ENCODE data around the gene ERN1.

Gene ERN1

GRCh38 chr17:64096037-64096436 lies 33.9 kb downstream of the ERN1 start:
- Histone ChIP-seq H3K27me3 (replicated peaks; ENCODE audit: control insufficient read depth, insufficient read depth, low read length, poor library complexity, severe bottlenecking) (no peaks in the 10 kb centered on the region), H3K9me3 (ENCODE audit: control insufficient read depth, low read length) (no peaks in the 10 kb centered on the region), H3K36me3 (ENCODE audit: control insufficient read depth, insufficient read depth, low read length) (peaks cover 24% of the 10 kb centered on the region), H3K27ac (ENCODE audit: insufficient read depth, low read length, poor library complexity, severe bottlenecking) (no peak overlapping the region), H3K4me1 (ENCODE audit: control insufficient read depth, insufficient read depth, low read length, poor library complexity, severe bottlenecking) (peaks cover 20% of the 10 kb centered on the region), H3K4me3 (ENCODE audit: insufficient read depth, low read depth, low read length, poor library complexity, severe bottlenecking) (no peak overlapping the region)
- DNase-seq, result no peak

- peaks cover 28% of the 10 kb centered on the region for H3K4me1 ChIP-seq (ENCODE audit: control insufficient read depth, insufficient read depth, low read length, poor library complexity, severe bottlenecking)
Observed at GRCh38 chr17:64095144-64095882, 34.6 kb downstream of the ERN1 start.

GRCh38 chr17:64094412-64094811 lies 35.5 kb downstream of the ERN1 start:
- H3K4me3 ChIP-seq (ENCODE audit: insufficient read depth, low read depth, low read length, poor library complexity, severe bottlenecking), result no peak overlapping the region
- H3K4me1 ChIP-seq (ENCODE audit: control insufficient read depth, insufficient read depth, low read length, poor library complexity, severe bottlenecking), result peaks cover 34% of the 10 kb centered on the region
- no peaks in the 10 kb centered on the region for H3K27me3 ChIP-seq (replicated peaks; ENCODE audit: control insufficient read depth, insufficient read depth, low read length, poor library complexity, severe bottlenecking)
- H3K27ac ChIP-seq (ENCODE audit: insufficient read depth, low read length, poor library complexity, severe bottlenecking), result no peak overlapping the region
- peaks cover 24% of the 10 kb centered on the region for H3K36me3 ChIP-seq (ENCODE audit: control insufficient read depth, insufficient read depth, low read length)
- H3K9me3 ChIP-seq (ENCODE audit: control insufficient read depth, low read length), result no peaks in the 10 kb centered on the region
- DNase-seq, result no peak

More at GRCh38 chr17:64095144-64095882, 34.6 kb downstream of the ERN1 start:
- H3K27me3 ChIP-seq (replicated peaks; ENCODE audit: control insufficient read depth, insufficient read depth, low read length, poor library complexity, severe bottlenecking), result no peaks in the 10 kb centered on the region
- no peak overlapping the region for H3K4me3 ChIP-seq (ENCODE audit: insufficient read depth, low read depth, low read length, poor library complexity, severe bottlenecking)
- no peak for DNase-seq
- H3K9me3 ChIP-seq (ENCODE audit: control insufficient read depth, low read length), result no peaks in the 10 kb centered on the region
- no peak overlapping the region for H3K27ac ChIP-seq (ENCODE audit: insufficient read depth, low read length, poor library complexity, severe bottlenecking)
- H3K36me3 ChIP-seq (ENCODE audit: control insufficient read depth, insufficient read depth, low read length), result peaks cover 24% of the 10 kb centered on the region

- DNase-seq, result no peak
- H3K36me3 ChIP-seq (ENCODE audit: control insufficient read depth, insufficient read depth, low read length), result peaks cover 24% of the 10 kb centered on the region
- no peaks in the 10 kb centered on the region for H3K27me3 ChIP-seq (replicated peaks; ENCODE audit: control insufficient read depth, insufficient read depth, low read length, poor library complexity, severe bottlenecking)
- H3K4me3 ChIP-seq (ENCODE audit: insufficient read depth, low read depth, low read length, poor library complexity, severe bottlenecking), result no peak overlapping the region
- H3K9me3 ChIP-seq (ENCODE audit: control insufficient read depth, low read length), result no peaks in the 10 kb centered on the region
- peaks cover 34% of the 10 kb centered on the region for H3K4me1 ChIP-seq (ENCODE audit: control insufficient read depth, insufficient read depth, low read length, poor library complexity, severe bottlenecking)
- no peak overlapping the region for H3K27ac ChIP-seq (ENCODE audit: insufficient read depth, low read length, poor library complexity, severe bottlenecking)
Observed at GRCh38 chr17:64092952-64093451, 36.9 kb downstream of the ERN1 start.

- Histone ChIP-seq H3K27ac (ENCODE audit: insufficient read depth, low read length, poor library complexity, severe bottlenecking) (no peak overlapping the region), H3K9me3 (ENCODE audit: control insufficient read depth, low read length) (no peaks in the 10 kb centered on the region), H3K27me3 (replicated peaks; ENCODE audit: control insufficient read depth, insufficient read depth, low read length, poor library complexity, severe bottlenecking) (no peaks in the 10 kb centered on the region), H3K36me3 (ENCODE audit: control insufficient read depth, insufficient read depth, low read length) (peaks cover 18% of the 10 kb centered on the region), H3K4me3 (ENCODE audit: insufficient read depth, low read depth, low read length, poor library complexity, severe bottlenecking) (no peak overlapping the region), H3K4me1 (ENCODE audit: control insufficient read depth, insufficient read depth, low read length, poor library complexity, severe bottlenecking) (peaks cover 42% of the 10 kb centered on the region)
- no peak for DNase-seq
Observed at GRCh38 chr17:64092113-64092512, 37.8 kb downstream of the ERN1 start.

GRCh38 chr17:64091571-64091970 lies 38.4 kb downstream of the ERN1 start:
- Histone ChIP-seq H3K4me1 (ENCODE audit: control insufficient read depth, insufficient read depth, low read length, poor library complexity, severe bottlenecking) (peaks cover 45% of the 10 kb centered on the region), H3K36me3 (ENCODE audit: control insufficient read depth, insufficient read depth, low read length) (peaks cover 12% of the 10 kb centered on the region), H3K27ac (ENCODE audit: insufficient read depth, low read length, poor library complexity, severe bottlenecking) (peak overlapping the region; percentile 31), H3K9me3 (ENCODE audit: control insufficient read depth, low read length) (no peaks in the 10 kb centered on the region), H3K27me3 (replicated peaks; ENCODE audit: control insufficient read depth, insufficient read depth, low read length, poor library complexity, severe bottlenecking) (no peaks in the 10 kb centered on the region), H3K4me3 (ENCODE audit: insufficient read depth, low read depth, low read length, poor library complexity, severe bottlenecking) (no peak overlapping the region)
- no peak for DNase-seq

- Histone ChIP-seq H3K27ac (ENCODE audit: insufficient read depth, low read length, poor library complexity, severe bottlenecking) (peak overlapping the region; percentile 31), H3K4me1 (ENCODE audit: control insufficient read depth, insufficient read depth, low read length, poor library complexity, severe bottlenecking) (peaks cover 48% of the 10 kb centered on the region)
Observed at GRCh38 chr17:64091116-64091515, 38.8 kb downstream of the ERN1 start.

GRCh38 chr17:64090144-64090543 lies 39.8 kb downstream of the ERN1 start:
- no peaks in the 10 kb centered on the region for H3K27me3 ChIP-seq (replicated peaks; ENCODE audit: control insufficient read depth, insufficient read depth, low read length, poor library complexity, severe bottlenecking)
- no peak overlapping the region for H3K4me3 ChIP-seq (ENCODE audit: insufficient read depth, low read depth, low read length, poor library complexity, severe bottlenecking)
- peaks cover 50% of the 10 kb centered on the region for H3K4me1 ChIP-seq (ENCODE audit: control insufficient read depth, insufficient read depth, low read length, poor library complexity, severe bottlenecking)
- H3K9me3 ChIP-seq (ENCODE audit: control insufficient read depth, low read length), result no peaks in the 10 kb centered on the region
- peaks cover 5% of the 10 kb centered on the region for H3K36me3 ChIP-seq (ENCODE audit: control insufficient read depth, insufficient read depth, low read length)
- H3K27ac ChIP-seq (ENCODE audit: insufficient read depth, low read length, poor library complexity, severe bottlenecking), result no peak overlapping the region
- no peak for DNase-seq

More at GRCh38 chr17:64091116-64091515, 38.8 kb downstream of the ERN1 start:
- H3K36me3 ChIP-seq (ENCODE audit: control insufficient read depth, insufficient read depth, low read length), result peaks cover 9% of the 10 kb centered on the region
- H3K4me3 ChIP-seq (ENCODE audit: insufficient read depth, low read depth, low read length, poor library complexity, severe bottlenecking), result no peak overlapping the region
- H3K27me3 ChIP-seq (replicated peaks; ENCODE audit: control insufficient read depth, insufficient read depth, low read length, poor library complexity, severe bottlenecking), result no peaks in the 10 kb centered on the region
- DNase-seq, result no peak
- H3K9me3 ChIP-seq (ENCODE audit: control insufficient read depth, low read length), result no peaks in the 10 kb centered on the region

GRCh38 chr17:64087252-64088005 lies 42.5 kb downstream of the ERN1 start:
- Histone ChIP-seq H3K4me1 (ENCODE audit: control insufficient read depth, insufficient read depth, low read length, poor library complexity, severe bottlenecking) (peaks cover 73% of the 10 kb centered on the region), H3K27me3 (replicated peaks; ENCODE audit: control insufficient read depth, insufficient read depth, low read length, poor library complexity, severe bottlenecking) (no peaks in the 10 kb centered on the region), H3K36me3 (ENCODE audit: control insufficient read depth, insufficient read depth, low read length) (no peaks in the 10 kb centered on the region), H3K9me3 (ENCODE audit: control insufficient read depth, low read length) (no peaks in the 10 kb centered on the region), H3K27ac (ENCODE audit: insufficient read depth, low read length, poor library complexity, severe bottlenecking) (no peak overlapping the region), H3K4me3 (ENCODE audit: insufficient read depth, low read depth, low read length, poor library complexity, severe bottlenecking) (no peak overlapping the region)
- no peak for DNase-seq

- H3K9me3 ChIP-seq (ENCODE audit: control insufficient read depth, low read length), result no peaks in the 10 kb centered on the region
- no peak overlapping the region for H3K27ac ChIP-seq (ENCODE audit: insufficient read depth, low read length, poor library complexity, severe bottlenecking)
- no peak overlapping the region for H3K4me3 ChIP-seq (ENCODE audit: insufficient read depth, low read depth, low read length, poor library complexity, severe bottlenecking)
- no peaks in the 10 kb centered on the region for H3K36me3 ChIP-seq (ENCODE audit: control insufficient read depth, insufficient read depth, low read length)
- no peaks in the 10 kb centered on the region for H3K27me3 ChIP-seq (replicated peaks; ENCODE audit: control insufficient read depth, insufficient read depth, low read length, poor library complexity, severe bottlenecking)
- DNase-seq, result no peak
- H3K4me1 ChIP-seq (ENCODE audit: control insufficient read depth, insufficient read depth, low read length, poor library complexity, severe bottlenecking), result peaks cover 74% of the 10 kb centered on the region
Observed at GRCh38 chr17:64085650-64086005, 44.3 kb downstream of the ERN1 start.
